Fibroblast of the conjunctiva (primary cell): Measurements from ENCODE around the gene CAMTA1.

ENCODE experiments used
- DNase-seq: peaks from one replicate; pipeline ENCODE4 v3.0.0-alpha.2; 2010; ENCODE audit warnings: low read depth

CAMTA1 gene

GRCh38 chr1:6850537-6850936 lies 65.3 kb downstream of the CAMTA1 start:
- DNase-seq = no peak

- no peak for DNase-seq
Observed at GRCh38 chr1:6852136-6852890, 67.1 kb downstream of the CAMTA1 start.

DNA sequence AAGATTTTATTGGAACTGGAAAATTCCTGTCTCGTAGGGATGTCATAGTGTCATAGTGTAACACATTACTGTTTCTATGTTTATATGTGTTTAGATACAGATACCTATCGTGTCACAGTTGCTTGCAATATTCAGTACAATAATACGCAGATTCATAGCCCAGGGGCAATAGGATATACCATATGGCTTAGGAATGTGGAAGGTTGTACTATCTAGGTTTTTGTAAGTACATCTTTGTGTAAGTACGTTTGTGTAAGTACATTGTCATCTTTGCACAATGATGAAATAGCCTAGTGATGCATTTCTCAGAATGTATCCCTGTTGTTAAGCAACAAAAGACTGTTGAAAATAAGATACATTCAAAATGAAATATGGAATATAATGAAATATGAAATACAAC lies 68.9 kb downstream of the CAMTA1 start:
- DNase-seq = no peak

GRCh38 chr1:6857831-6858230 lies 72.6 kb downstream of the CAMTA1 start:
- DNase-seq = no peak

- no peak for DNase-seq
Observed at GRCh38 chr1:6858596-6858995, 73.3 kb downstream of the CAMTA1 start.

GRCh38 chr1:6859415-6860343 lies 74.4 kb downstream of the CAMTA1 start:
- DNase-seq = peak; percentile 93

GRCh38 chr1:6860401-6860800 lies 75.1 kb downstream of the CAMTA1 start:
- peak; percentile 16 for DNase-seq

DNA sequence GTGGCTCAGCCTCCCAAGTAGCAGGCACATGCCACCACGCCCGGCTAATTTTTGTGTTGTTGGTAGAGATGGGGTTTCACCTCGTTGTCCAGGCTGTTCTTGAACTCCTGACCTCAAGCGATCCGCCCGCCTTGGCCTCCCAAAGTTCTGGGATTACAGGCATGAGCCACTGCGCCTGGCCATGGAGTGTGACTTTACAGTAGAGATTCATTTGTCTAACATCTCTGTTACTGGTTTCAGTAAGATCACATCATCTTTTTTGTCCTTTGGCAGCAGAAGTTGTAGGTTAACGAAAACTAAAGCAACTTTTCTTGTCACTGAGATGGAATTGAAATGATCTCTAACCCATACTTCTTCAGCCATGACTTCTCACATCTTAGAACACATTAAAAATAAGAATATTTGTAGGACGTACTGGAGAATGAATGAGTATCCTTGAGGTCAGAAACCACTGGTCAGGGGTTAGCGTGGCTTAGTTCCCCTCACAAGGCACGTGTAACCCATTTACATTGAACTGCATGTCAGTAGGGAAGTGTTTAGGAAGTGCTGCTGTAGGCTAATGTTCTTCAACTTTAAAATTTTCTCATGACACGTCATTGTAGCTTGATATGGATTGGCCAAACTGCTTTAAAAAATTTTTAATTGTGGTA lies 75.9 kb downstream of the CAMTA1 start:
- DNase-seq = no peak

DNA sequence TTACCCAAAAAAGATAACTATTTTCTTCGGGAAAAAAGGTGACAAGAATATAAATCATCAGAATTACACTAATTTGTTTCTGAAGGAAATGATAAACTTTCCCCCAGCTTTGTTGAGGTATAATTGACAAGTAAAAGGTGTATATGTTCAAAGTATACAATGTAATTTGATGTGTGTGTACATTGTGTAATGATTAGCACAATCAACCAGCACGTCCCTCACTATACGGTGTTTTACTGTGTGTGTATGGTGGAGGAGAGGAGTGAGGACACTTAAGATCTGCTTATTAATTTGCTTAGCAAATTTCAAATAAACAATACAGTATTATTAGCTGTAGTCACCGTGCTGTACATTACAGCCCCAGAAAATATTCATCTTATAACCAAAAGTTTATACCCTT lies 77.7 kb downstream of the CAMTA1 start:
- no peak for DNase-seq

DNA sequence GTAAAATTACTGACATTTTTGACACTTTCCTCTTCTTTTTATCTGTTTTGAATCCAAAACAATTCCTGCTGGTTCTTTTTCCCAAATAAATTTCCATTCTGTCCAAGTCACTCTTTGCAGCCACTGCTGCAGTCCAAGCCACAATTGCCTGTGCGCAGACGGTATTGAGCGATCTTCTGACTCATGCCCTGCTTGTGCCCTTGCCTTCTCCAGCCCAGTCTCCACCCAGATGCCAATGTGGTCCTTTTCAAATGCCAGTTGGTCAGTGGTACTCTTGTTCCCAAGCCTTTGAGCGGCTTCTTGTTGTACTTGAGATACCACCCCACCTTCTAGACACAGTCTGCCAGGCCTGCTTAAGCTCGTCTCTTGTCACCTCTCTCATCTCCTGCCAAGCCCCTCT lies 78.9 kb downstream of the CAMTA1 start:
- no peak for DNase-seq

- no peak for DNase-seq
Observed at GRCh38 chr1:6866825-6867224, 81.6 kb downstream of the CAMTA1 start.

DNA sequence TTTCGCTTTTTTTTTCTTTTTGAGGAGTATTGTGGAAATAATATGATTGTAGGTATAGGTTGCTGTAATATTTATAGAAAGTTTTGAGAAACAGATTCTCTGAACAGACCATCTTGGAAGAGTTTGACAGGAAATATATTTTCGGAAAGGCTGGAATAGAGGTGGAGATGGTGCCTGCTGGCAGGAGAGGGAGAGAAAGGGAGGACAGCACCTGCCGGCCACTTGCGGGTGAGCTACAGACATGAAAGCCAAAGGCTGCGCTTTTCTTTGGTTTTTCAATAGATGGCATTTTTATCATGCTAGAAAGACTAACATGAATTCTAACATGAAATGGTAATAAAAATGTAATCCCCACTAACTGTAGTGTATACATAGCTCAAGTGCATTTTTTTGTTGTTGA lies 82.1 kb downstream of the CAMTA1 start:
- DNase-seq = no peak

DNA sequence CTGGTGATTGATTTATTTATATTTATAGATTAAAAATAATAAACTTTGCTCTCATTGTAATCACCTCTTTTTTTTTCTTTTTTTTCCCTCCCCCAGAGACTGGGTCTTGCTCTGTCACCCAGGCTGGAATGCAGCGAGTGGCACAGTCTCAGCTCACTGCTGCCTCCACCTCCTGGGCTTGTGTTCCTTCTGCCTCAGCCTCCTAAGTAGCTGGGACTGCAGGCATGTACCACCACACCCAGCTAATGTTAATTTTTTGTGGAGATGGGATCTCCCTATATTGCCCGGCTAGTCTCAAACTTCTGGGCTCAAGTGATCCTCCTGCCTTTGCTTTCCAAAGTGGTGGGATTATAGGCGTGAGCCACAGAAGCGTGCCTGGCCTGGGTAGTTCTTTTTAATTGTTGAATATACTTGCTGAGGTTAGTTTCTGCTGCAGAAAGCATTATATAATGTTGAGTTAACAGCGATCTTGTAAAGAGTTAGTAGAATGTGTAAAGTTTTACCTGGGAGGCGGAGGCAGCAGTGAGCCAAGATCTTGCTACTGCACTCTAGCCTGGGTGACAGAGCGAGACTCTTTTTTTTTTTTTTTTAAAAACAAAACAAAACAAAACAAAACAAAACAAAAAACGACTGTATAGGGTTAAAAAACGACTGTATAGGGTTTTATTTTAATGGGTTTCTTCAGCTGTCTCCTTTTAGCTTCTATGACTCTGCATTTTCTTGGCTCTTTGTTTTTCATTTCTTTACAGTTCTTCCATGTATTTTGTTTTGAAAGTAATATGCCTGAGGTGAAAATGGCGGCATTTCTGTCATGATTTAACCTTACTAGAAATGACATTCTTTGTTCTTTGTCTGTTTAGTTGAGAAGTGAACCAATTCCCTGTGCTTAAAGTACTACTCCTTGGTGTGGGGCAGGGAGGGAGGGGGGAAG lies 82.7 kb downstream of the CAMTA1 start:
- no peak for DNase-seq

DNA sequence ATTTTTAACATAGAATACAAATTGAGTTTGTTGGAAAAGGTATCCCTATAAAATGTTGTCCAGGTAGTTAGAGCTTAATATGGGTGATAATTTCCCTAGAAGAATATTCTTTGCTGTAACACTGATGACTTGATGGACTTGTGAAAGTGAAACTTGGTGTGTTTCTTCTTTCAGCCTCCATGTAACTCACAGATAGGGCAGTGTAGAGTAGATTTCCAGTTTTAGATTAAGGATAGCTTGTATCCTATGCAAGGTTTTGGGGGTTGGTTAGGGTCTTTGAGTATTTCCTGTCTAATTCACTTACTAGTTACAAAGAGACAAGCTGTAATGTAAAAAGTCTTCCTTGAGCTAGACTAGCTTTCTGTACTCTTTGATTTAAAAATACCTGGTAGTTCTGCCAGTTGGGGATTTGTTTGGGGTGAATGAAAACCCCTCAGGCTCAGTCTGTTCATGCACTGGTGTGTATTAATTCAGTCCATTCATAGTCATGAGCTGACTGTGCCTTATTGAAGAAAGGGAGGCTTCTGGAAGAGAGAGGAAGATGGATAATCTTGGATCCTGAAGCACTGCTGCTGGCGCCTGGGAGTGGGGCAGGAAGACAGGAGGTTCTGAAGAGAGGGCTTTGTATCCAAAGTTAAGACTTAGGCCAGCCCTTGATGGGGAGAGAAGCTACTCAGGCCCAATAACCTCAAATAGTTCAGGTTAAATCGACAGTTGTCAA lies 83.6 kb downstream of the CAMTA1 start:
- DNase-seq = no peak

GRCh38 chr1:6869545-6869944 lies 84.3 kb downstream of the CAMTA1 start:
- DNase-seq = no peak

DNA sequence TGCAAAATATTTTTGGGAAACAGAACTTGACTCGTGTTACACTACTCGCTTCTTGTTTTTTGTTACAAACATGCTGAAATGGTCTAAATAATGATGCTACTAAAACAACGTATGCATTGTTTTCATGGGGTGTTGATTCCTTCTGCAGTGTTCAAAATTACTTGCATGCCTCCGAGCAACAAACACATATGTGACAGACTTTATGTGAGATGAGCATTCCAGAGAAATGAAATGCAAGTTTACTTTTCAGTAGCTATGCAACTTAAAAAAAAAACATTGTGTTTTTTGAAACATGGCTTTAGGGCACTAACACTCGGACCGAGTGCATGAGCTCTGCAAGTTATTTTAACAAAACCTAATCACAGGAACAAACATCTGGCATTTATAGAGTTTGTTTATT lies 84.8 kb downstream of the CAMTA1 start:
- DNase-seq = peak; percentile 36

DNA sequence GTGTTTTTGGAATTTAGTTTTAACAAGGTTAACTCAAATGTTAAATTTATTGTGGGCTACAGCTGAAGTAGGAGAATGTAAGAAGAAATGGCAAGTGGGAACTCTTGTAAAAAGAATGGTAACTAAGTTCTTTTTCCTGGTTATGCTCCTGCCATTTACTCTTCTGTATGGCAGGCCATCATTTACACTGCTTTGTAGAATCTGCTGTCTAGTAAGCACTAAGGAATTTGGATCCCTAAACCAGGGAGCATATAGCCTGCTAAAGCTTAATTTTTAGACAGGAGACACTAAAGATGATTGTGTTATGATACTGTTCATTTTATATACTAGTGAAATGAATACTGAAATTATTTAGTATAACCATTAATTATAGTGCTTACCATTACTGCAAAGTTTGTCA lies 85.3 kb downstream of the CAMTA1 start:
- DNase-seq = peak; percentile 12

- DNase-seq = no peak
Observed at GRCh38 chr1:6871300-6871972, 86.2 kb downstream of the CAMTA1 start.

GRCh38 chr1:6872573-6873261 lies 87.5 kb downstream of the CAMTA1 start:
- no peak for DNase-seq
